ENCODE measurements around the gene RFX1. TPM values are rescaled to one million over a fixed set of nuclear protein-coding genes. Genes with fewer than 3 reads are reported as not detected.

RFX1 gene
- total and polyA plus RNA-seq, 8 donors = 5.5 to 55.6 (median 7.6) TPM

- FAIRE-seq (no peak), ATAC-seq (peak in 1 of 4 donors; percentile 6), DNase-seq (no peak)
- Histone ChIP-seq H3K27me3 (no peaks in the 10 kb centered on the region), H3K4me1 (peaks cover 6 to 9% (median 8%) of the 10 kb centered on the region in 3 donors), H3K27ac (peak overlapping the region in 1 of 4 donors; percentile 39), H3K36me3 (peaks cover 5 to 17% (median 8%) of the 10 kb centered on the region in 3 donors), H3K4me3 (peak overlapping the region; percentile 46 to 76 (median 59)), H3K9me3 (no peaks in the 10 kb centered on the region)
- TF ChIP-seq, protein P1, sequence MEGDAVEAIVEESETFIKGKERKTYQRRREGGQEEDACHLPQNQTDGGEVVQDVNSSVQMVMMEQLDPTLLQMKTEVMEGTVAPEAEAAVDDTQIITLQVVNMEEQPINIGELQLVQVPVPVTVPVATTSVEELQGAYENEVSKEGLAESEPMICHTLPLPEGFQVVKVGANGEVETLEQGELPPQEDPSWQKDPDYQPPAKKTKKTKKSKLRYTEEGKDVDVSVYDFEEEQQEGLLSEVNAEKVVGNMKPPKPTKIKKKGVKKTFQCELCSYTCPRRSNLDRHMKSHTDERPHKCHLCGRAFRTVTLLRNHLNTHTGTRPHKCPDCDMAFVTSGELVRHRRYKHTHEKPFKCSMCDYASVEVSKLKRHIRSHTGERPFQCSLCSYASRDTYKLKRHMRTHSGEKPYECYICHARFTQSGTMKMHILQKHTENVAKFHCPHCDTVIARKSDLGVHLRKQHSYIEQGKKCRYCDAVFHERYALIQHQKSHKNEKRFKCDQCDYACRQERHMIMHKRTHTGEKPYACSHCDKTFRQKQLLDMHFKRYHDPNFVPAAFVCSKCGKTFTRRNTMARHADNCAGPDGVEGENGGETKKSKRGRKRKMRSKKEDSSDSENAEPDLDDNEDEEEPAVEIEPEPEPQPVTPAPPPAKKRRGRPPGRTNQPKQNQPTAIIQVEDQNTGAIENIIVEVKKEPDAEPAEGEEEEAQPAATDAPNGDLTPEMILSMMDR (IDR thresholded peaks at IDR 0.05) = no peak
- intact Hi-C loops (cut with DNase I) = no loop called here
- 2 to 8% methylated on average over 11 to 13 of the region's 13 CpGs for WGBS, 2 donors
These were observed 53.1 kb downstream of the RFX1 start for GRCh38 chr19:13952931-13953531.

- no peaks in the 10 kb centered on the region for H3K9me3 ChIP-seq
- peaks cover 5 to 12% (median 8%) of the 10 kb centered on the region in 3 donors for H3K36me3 ChIP-seq
- H3K4me1 ChIP-seq = peaks cover 6 to 9% (median 8%) of the 10 kb centered on the region in 3 donors
- no peaks in the 10 kb centered on the region for H3K27me3 ChIP-seq
- H3K4me3 ChIP-seq = peak within 1 kb of the TSS; percentile 46 to 76 (median 59)
- H3K27ac ChIP-seq = peak within 1 kb of the TSS; percentile 17 to 57 (median 34)
- peak; percentile 97 to 99 (median 98) for ATAC-seq
- FAIRE-seq = peak; percentile 82
- DNase-seq = peak; percentile 96 to 100 (median 99)
- WGBS, 2 donors = 0% methylated on average over 44 to 55 of the region's 65 CpGs
- intact Hi-C loops (cut with DNase I) = no loop called here
- TF ChIP-seq, protein P1 (IDR thresholded peaks at IDR 0.05) = no peak
These were observed 53.8 kb downstream of the RFX1 start, which contains the start of gene DCAF15 for GRCh38 chr19:13952154-13952930. Gene DCAF15 (plus strand): TSS chr19:13952509. CDS start chr19:13952513, 4 bp downstream.

DNA sequence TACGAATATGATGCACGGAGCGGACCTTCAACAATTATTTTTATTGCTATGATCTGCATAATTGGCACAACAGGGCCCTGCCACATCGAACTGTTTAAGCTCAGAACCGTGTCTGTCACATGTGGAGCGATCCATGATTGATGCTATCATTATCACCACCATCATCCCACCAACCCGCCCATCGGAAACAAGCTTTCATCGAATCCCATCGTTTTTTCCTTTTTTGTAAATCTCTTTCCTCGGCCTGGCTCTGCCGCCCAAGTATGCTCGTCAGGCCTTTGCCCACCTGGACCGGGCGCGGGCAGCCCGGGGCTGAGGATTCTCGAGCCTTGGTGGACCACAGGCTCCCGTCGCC is 54.3 kb downstream of the RFX1 start:
- DNase-seq (no peak), ATAC-seq (no peak), FAIRE-seq (no peak)
- intact Hi-C loops (cut with DNase I) = no loop called here
- 9 to 12% methylated on average over 20 of the region's 20 CpGs for WGBS, 2 donors
- H3K27ac ChIP-seq = no peak overlapping the region
- no peaks in the 10 kb centered on the region for H3K9me3 ChIP-seq
- TF ChIP-seq, protein P1 (IDR thresholded peaks at IDR 0.05) = no peak
- H3K27me3 ChIP-seq = no peaks in the 10 kb centered on the region
- H3K4me3 ChIP-seq = peak overlapping the region in 2 of 4 donors; percentile 58 to 76
- H3K36me3 ChIP-seq = peaks cover 5 to 9% (median 8%) of the 10 kb centered on the region in 3 donors
- peaks cover 6 to 9% (median 8%) of the 10 kb centered on the region in 3 donors for H3K4me1 ChIP-seq

- TF ChIP-seq, protein P1 (IDR thresholded peaks at IDR 0.05) = no peak
- Histone ChIP-seq H3K27me3 (no peaks in the 10 kb centered on the region), H3K4me3 (no peak overlapping the region), H3K36me3 (peaks cover 2 to 4% (median 3%) of the 10 kb centered on the region in 3 donors), H3K9me3 (no peaks in the 10 kb centered on the region), H3K4me1 (peaks cover 6 to 9% (median 8%) of the 10 kb centered on the region in 3 donors), H3K27ac (no peak overlapping the region)
- FAIRE-seq (no peak), ATAC-seq (no peak), DNase-seq (no peak)
- intact Hi-C loops (cut with DNase I) = no loop called here
- 83% methylated on average over 2 of the region's 2 CpGs for WGBS, 2 donors
These were observed 55.1 kb downstream of the RFX1 start for GRCh38 chr19:13951043-13951442.
